ENCODE data around the gene TRPM4.

TRPM4 gene

DNA sequence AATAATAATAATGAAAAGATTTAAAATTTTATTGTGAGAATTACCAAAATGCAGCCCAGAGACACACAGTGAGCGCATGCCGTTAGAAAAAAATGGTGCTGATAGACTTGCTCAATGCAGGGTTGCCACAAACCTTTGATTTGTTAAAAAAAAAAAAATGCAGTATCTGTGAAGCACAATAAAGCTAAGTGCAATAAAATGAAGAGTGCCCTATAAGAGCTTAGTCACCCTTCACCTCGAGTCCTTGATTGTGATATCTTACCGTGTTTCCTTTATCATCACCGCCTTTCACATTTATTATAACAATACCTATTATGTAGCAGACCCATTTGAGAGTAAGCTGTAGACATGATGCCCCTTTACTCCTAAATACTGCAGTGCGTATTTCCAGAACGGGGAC lies 84.2 kb downstream of the TRPM4 start:
- no peak for DNase-seq

DNA sequence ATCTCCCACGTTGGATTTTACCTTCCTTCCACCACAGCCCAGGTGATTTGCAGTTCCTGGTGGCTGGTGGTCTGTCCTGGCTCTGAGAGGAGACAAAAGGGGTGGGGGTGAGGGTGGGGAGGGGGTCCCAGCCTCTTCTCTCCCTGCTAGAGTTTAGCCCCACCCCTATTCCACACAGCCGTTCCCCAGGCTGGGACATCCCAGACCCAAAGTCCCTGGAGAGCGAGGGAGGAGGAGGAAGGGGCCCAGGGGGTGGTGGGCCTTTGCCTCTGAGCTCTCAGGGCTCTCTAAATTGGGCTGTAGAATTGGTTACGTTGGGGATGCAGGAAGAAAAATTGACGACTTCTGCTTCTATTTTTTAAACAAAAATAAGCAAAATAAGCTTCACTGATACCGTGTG lies 85.5 kb downstream of the TRPM4 start:
- no peak for DNase-seq

DNA sequence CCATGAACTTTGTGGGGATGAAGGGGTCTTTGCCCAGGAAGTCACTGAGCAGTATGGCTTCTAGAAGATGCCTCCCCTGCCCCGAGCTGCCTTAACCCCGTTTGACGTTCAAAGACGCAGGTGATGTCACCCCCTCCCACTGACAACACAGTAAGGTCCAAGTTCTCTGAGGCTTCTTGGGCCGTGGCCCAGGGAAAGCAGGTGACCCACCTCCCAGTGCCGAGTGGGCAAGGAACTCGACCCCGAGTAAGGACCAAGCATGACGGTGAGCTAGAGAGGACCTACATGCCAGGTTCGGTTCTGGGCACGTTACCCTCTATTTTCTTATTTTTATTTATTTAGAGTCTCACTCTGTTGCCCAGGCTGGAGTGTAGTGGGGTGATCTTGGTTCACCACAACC lies 86.1 kb downstream of the TRPM4 start:
- DNase-seq, result no peak

DNA sequence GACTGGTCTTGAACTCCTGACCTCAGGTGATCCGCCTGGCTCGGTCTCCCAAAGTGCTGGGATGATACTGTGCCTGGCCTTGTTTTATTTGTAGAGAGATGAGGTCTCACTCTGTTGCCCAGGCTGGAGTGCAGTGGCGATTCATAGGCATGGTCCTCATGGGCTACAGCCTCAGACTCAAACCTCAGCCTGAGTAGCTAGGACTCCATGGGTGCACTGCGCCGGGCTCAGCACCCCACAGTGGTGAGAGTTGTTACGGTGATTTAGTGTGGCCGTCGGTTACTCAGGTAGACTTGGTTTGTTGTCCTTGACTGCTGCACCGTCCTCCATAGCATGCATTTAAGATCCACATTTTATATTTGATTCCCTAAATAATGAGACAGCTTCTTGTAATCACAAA lies 86.7 kb downstream of the TRPM4 start:
- no peak for DNase-seq

DNA sequence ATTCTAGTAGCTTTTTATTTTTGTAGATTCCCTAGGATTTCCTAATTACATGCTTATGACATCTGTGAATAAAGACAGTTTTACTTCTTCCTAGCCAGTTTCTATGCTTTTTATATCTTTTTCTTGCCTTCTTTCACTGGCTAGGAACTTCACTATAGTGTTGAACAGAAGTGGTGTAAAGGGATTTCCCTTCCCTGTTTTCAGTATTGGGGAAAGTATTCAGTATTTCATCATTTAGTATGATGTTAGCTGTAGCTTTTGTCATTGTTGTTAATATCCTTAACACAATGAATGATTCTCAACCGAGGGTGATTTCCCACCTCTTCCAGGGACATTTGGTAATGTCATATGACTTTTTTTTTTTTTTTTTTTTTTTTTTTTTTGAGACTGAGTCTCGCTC lies 90.1 kb downstream of the TRPM4 start:
- DNase-seq, result no peak

DNA sequence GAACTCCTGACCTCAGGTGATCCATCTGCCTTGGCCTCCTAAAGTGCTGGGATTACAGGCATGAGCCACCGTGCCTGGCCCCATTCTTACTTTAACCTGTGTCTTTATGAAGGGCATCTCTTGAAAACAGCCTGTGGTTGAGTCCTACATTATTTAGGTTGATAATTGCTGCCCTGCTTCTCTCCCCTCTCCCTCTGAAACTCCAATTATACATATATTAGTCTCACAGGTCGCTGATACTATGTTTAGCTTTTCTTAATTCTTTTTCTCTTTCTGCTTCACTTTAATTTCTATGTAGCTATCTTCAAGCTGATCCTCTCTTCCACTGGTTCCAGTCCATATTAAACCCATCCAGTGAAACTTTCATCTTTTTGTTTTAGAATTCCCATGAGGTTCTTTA lies 92.3 kb downstream of the TRPM4 start:
- no peak for DNase-seq

DNA sequence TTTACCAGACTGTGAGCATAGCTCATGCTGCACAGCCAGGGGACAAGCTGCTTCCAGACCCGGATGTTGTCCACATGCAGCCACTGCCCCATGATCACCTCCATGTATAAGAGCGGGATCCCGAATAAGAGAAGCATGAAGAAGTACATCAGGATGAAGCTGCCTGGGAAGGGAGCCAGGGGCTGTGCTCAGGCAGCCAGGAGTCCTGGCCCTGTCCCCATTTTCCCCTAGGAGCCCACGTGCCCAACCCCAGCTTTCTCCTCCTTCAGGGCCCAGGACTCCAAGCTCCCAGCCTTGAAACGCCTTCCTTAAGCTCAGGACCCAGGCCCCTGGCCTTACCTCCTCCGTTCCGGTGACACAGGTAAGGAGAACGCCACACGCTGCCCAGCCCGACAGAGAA lies 98.1 kb downstream of the TRPM4 start:
- DNase-seq, result no peak

DNA sequence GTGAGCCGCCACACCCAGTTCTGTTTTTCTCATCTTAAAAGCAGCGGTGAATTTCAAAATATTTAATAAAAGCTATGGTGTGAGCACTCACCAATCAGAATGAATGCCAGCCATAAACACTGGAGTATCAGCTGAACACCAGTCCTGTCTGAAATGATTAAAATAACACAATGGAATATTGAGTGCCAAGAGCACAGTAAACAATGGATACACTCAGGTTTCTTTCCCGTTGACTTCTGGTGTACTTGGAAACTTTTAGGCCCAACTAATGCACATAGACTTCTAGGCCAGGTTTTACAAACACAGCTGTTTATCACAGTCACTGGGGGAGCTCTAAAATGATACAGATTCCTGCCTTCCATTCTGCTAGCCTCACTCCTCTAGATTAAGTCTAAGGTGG lies 99.1 kb downstream of the TRPM4 start:
- no peak for DNase-seq
